ENCODE data around the gene NTRK2. TPM values are rescaled to one million over a fixed set of nuclear protein-coding genes. Genes with fewer than 3 reads are reported as not detected.

Gene NTRK2
- total and polyA plus RNA-seq, 4 donors, result 0.26 to 1.4 (median 0.56) TPM

DNA sequence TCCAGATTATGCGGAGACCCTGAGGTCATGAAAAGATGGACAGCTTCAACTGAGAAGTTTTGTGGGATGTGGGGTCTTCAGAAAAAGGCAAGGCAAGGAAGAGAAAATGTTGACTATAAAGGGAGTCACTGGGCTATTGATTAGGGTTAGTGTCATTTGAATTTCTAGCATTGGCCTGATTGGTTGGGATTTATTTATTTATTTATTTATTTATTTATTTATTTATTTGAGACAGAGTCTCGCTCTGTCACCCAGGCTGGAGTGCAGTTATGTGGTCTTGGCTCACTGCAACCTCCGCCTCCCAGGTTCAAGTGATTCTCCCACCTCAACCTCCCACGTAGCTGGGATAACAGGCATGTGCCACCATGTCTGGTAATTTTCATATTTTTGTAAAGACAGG, 279.7 kb downstream of the NTRK2 start:
- H3K4me3 ChIP-seq (ENCODE audit: low read depth in 1 of 3, low read length in 3 of 3), result no peak overlapping the region
- TF ChIP-seq RAD21 (IDR thresholded peaks at IDR 0.05), result no peak
- no peak for TF ChIP-seq SP1 (IDR thresholded peaks at IDR 0.05)
- no peak for TF ChIP-seq HNF4A (conservative IDR thresholded peaks at IDR 0.05)
- TF ChIP-seq EGR1 (IDR thresholded peaks at IDR 0.05; ENCODE audit: low read depth in 2 of 2), result no peak
- no peak for TF ChIP-seq TAF1 (conservative IDR thresholded peaks at IDR 0.05)
- no peak for TF ChIP-seq FOXA1 (IDR thresholded peaks at IDR 0.05)
- TF ChIP-seq, protein P1, sequence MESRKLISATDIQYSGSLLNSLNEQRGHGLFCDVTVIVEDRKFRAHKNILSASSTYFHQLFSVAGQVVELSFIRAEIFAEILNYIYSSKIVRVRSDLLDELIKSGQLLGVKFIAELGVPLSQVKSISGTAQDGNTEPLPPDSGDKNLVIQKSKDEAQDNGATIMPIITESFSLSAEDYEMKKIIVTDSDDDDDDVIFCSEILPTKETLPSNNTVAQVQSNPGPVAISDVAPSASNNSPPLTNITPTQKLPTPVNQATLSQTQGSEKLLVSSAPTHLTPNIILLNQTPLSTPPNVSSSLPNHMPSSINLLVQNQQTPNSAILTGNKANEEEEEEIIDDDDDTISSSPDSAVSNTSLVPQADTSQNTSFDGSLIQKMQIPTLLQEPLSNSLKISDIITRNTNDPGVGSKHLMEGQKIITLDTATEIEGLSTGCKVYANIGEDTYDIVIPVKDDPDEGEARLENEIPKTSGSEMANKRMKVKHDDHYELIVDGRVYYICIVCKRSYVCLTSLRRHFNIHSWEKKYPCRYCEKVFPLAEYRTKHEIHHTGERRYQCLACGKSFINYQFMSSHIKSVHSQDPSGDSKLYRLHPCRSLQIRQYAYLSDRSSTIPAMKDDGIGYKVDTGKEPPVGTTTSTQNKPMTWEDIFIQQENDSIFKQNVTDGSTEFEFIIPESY (IDR thresholded peaks at IDR 0.05), result no peak
- TF ChIP-seq NR2F2 (IDR thresholded peaks at IDR 0.05), result no peak
- TF ChIP-seq YY1 (IDR thresholded peaks at IDR 0.05), result no peak
- no peak for TF ChIP-seq GABPA (IDR thresholded peaks at IDR 0.05 in 1 of 2, conservative IDR thresholded peaks at IDR 0.05 in 1 of 2)
- TF ChIP-seq, protein P2, sequence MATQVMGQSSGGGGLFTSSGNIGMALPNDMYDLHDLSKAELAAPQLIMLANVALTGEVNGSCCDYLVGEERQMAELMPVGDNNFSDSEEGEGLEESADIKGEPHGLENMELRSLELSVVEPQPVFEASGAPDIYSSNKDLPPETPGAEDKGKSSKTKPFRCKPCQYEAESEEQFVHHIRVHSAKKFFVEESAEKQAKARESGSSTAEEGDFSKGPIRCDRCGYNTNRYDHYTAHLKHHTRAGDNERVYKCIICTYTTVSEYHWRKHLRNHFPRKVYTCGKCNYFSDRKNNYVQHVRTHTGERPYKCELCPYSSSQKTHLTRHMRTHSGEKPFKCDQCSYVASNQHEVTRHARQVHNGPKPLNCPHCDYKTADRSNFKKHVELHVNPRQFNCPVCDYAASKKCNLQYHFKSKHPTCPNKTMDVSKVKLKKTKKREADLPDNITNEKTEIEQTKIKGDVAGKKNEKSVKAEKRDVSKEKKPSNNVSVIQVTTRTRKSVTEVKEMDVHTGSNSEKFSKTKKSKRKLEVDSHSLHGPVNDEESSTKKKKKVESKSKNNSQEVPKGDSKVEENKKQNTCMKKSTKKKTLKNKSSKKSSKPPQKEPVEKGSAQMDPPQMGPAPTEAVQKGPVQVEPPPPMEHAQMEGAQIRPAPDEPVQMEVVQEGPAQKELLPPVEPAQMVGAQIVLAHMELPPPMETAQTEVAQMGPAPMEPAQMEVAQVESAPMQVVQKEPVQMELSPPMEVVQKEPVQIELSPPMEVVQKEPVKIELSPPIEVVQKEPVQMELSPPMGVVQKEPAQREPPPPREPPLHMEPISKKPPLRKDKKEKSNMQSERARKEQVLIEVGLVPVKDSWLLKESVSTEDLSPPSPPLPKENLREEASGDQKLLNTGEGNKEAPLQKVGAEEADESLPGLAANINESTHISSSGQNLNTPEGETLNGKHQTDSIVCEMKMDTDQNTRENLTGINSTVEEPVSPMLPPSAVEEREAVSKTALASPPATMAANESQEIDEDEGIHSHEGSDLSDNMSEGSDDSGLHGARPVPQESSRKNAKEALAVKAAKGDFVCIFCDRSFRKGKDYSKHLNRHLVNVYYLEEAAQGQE (IDR thresholded peaks at IDR 0.05), result no peak
- no peak for TF ChIP-seq HNF4G (IDR thresholded peaks at IDR 0.05)
- TF ChIP-seq JUND (IDR thresholded peaks at IDR 0.05), result no peak
- TF ChIP-seq, protein P3, sequence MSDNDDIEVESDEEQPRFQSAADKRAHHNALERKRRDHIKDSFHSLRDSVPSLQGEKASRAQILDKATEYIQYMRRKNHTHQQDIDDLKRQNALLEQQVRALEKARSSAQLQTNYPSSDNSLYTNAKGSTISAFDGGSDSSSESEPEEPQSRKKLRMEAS (IDR thresholded peaks at IDR 0.05), result no peak
- TF ChIP-seq, protein P4, sequence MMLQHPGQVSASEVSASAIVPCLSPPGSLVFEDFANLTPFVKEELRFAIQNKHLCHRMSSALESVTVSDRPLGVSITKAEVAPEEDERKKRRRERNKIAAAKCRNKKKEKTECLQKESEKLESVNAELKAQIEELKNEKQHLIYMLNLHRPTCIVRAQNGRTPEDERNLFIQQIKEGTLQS (IDR thresholded peaks at IDR 0.05), result no peak
- no peak for TF ChIP-seq FOXA2 (IDR thresholded peaks at IDR 0.05)
- TF ChIP-seq, protein P5, sequence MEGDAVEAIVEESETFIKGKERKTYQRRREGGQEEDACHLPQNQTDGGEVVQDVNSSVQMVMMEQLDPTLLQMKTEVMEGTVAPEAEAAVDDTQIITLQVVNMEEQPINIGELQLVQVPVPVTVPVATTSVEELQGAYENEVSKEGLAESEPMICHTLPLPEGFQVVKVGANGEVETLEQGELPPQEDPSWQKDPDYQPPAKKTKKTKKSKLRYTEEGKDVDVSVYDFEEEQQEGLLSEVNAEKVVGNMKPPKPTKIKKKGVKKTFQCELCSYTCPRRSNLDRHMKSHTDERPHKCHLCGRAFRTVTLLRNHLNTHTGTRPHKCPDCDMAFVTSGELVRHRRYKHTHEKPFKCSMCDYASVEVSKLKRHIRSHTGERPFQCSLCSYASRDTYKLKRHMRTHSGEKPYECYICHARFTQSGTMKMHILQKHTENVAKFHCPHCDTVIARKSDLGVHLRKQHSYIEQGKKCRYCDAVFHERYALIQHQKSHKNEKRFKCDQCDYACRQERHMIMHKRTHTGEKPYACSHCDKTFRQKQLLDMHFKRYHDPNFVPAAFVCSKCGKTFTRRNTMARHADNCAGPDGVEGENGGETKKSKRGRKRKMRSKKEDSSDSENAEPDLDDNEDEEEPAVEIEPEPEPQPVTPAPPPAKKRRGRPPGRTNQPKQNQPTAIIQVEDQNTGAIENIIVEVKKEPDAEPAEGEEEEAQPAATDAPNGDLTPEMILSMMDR (IDR thresholded peaks at IDR 0.05; ENCODE audit: low read depth, low read length, missing input control), result no peak
- no peak for TF ChIP-seq RXRA (IDR thresholded peaks at IDR 0.05)
- peaks cover 0 to 7% (median 0%) of the 10 kb centered on the region in 4 donors for H3K27me3 ChIP-seq (ENCODE audit: control insufficient read depth in 4 of 4, insufficient read depth in 4 of 4, low read length in 3 of 4)
- H3K9me3 ChIP-seq (ENCODE audit: control insufficient read depth in 4 of 4, low read length in 3 of 4), result no peaks in the 10 kb centered on the region
- H3K27ac ChIP-seq (ENCODE audit: low read depth in 1 of 2, low read length in 2 of 2), result no peak overlapping the region
- 91% methylated on average over 4 of the region's 4 CpGs for WGBS
- no peaks in the 10 kb centered on the region for H3K36me3 ChIP-seq (ENCODE audit: control insufficient read depth in 4 of 4, insufficient read depth in 3 of 4, low read depth in 1 of 4, low read length in 3 of 4)
- H3K9ac ChIP-seq (ENCODE audit: low read depth in 1 of 2, low read length in 2 of 2), result no peak overlapping the region
- no peaks in the 10 kb centered on the region for H3K4me1 ChIP-seq (ENCODE audit: control insufficient read depth in 4 of 4, insufficient read depth in 4 of 4, low read length in 3 of 4)
- DNase-seq (ENCODE audit: low spot score), result no peak
